ENCODE data around the gene KCNMA1. TPM values are rescaled to one million over a fixed set of nuclear protein-coding genes. Genes with fewer than 3 reads are reported as not detected.

Gene KCNMA1
- total RNA-seq, 3 donors from 2014 or later: 45.4 to 312 (median 62.4) TPM

DNA sequence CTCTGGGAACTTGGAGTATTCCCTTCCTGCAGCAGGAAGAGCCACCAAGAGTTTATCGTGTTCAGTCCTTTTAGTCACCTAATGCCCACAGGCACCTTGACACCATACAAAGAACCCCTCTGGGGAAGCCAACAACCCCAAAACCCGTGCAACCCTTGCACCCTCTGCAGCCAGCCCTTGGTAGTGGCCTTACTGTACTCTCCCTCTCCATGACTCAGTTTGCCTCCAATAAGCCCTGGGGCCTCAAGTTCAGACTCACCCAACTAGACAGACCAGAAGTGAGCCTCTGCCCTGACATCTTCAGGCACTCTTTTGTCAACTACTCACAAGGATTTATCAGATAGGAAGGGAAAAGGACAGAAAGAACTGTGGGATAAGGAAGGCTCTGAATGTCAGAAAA is 30.9 kb downstream of the KCNMA1 start:
- no peak overlapping the region for H3K4me3 ChIP-seq
- DNase-seq: no peak

GRCh38 chr10:77605466-77605865 is 32.1 kb downstream of the KCNMA1 start:
- no peak overlapping the region for H3K4me3 ChIP-seq
- intact Hi-C loops (cut with DNase I, micrococcal nuclease): no loop called here

More for the DNA sequence above, 30.9 kb downstream of the KCNMA1 start:
- no peaks in the 10 kb centered on the region for H3K36me3 ChIP-seq (ENCODE audit: low read depth)
- ATAC-seq: no peak
- intact Hi-C loops (cut with DNase I, micrococcal nuclease): no loop called here
- peaks cover 33% of the 10 kb centered on the region for H3K4me1 ChIP-seq (ENCODE audit: low read depth)
- H3K9me3 ChIP-seq: no peaks in the 10 kb centered on the region
- TF ChIP-seq CTCF (IDR thresholded peaks at IDR 0.05): no peak

DNA sequence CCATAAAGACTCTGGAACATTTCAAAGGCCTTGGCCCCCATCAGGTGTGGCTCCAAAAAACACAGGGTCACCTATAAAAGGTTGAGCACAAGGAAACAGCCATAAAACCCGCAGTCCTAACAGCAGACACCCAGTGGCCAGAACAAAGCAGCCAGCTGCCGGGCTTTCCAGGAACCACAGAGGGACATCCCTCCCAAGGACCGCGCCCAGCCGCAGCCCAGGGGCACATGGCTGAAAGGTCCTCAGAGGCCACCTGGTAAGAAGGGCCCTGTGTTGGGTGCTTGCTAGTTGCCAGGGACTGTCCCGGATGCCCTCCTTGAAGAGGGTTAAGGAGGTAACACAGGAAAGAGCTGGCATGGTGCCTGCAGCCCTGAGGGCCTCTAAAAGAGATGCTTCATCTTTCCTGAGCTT is 32.7 kb downstream of the KCNMA1 start:
- peak; percentile 79 for ATAC-seq
- no peaks in the 10 kb centered on the region for H3K9me3 ChIP-seq
- H3K4me3 ChIP-seq: no peak overlapping the region
- no peaks in the 10 kb centered on the region for H3K36me3 ChIP-seq (ENCODE audit: low read depth)
- intact Hi-C loops (cut with DNase I, micrococcal nuclease): no loop called here
- peaks cover 35% of the 10 kb centered on the region for H3K4me1 ChIP-seq (ENCODE audit: low read depth)
- DNase-seq: peak; percentile 79 to 90 (median 83)
- no peak for TF ChIP-seq CTCF (IDR thresholded peaks at IDR 0.05)

More at GRCh38 chr10:77605466-77605865, 32.1 kb downstream of the KCNMA1 start:
- Histone ChIP-seq H3K9me3 (no peaks in the 10 kb centered on the region), H3K4me1 (ENCODE audit: low read depth) (peaks cover 35% of the 10 kb centered on the region), H3K36me3 (ENCODE audit: low read depth) (no peaks in the 10 kb centered on the region)
- DNase-seq (no peak), ATAC-seq (peak; percentile 16)
- TF ChIP-seq CTCF (IDR thresholded peaks at IDR 0.05): no peak

DNA sequence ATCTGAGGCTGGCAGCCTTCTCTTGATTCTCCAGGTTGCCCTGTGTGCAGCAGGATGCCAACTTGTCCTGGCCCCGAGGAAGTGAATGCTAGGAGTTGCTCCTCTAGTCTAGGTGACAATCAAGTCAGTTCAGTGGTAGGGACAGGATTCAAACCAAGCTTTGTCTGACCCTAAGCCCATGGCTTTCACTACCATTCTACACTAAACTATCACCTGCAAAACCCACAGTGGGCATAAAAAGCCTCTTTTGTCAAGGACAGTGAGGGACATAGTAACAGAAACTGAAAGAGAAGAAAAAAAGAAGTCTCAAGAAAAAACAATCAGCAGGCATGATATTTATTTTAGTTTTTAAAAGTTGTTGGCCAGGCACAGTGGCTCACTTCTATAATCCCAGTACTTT is 33.5 kb downstream of the KCNMA1 start:
- Histone ChIP-seq H3K4me1 (ENCODE audit: low read depth) (peaks cover 35% of the 10 kb centered on the region), H3K9me3 (no peaks in the 10 kb centered on the region), H3K36me3 (ENCODE audit: low read depth) (no peaks in the 10 kb centered on the region), H3K4me3 (no peak overlapping the region)
- intact Hi-C loops (cut with DNase I, micrococcal nuclease): no loop called here
- no peak for TF ChIP-seq CTCF (IDR thresholded peaks at IDR 0.05)
- ATAC-seq (no peak), DNase-seq (no peak)

- no peak for TF ChIP-seq CTCF (IDR thresholded peaks at IDR 0.05)
- no peaks in the 10 kb centered on the region for H3K36me3 ChIP-seq (ENCODE audit: low read depth)
- no peaks in the 10 kb centered on the region for H3K9me3 ChIP-seq
- intact Hi-C loops (cut with DNase I, micrococcal nuclease): no loop called here
- DNase-seq: peak; percentile 77 to 86 (median 77)
- peaks cover 35% of the 10 kb centered on the region for H3K4me1 ChIP-seq (ENCODE audit: low read depth)
- peak; percentile 81 for ATAC-seq
- H3K4me3 ChIP-seq: no peak overlapping the region
These were observed 34.1 kb downstream of the KCNMA1 start for GRCh38 chr10:77603534-77603927.
